Stromal cell of bone marrow (primary cell): ENCODE data around the gene SLC4A5.
"Not testable (repeated sequence)": the region's sequence is repeated elsewhere in the genome, so short reads cannot be mapped to it uniquely, and the experiment has no call there.

Experiments used
- DNase-seq: peaks from one replicate; pipeline ENCODE4 v3.0.0-alpha.2; 2012; ENCODE audit warnings: low read depth

Gene SLC4A5

DNA sequence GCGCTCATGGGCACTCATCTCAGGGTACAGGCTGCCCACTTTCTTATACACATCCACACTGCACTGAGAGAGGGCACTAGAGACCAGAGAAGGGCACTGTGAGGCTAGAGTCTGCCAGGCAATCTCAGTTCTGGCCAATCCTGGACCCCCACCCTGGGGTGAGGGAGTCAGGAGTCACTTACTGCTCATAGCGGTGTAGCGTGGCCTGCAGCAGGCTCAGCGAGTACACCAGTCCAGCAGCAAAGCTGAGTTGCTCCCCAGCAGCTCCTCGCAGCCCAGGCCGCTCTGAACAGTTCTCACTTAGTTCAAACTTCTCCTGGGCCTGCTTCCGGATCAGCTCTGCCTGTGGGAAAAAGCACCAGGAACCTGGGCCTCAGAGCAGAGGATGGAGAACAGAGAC lies 24.6 kb upstream of the SLC4A5 start:
- DNase-seq: no peak

DNA sequence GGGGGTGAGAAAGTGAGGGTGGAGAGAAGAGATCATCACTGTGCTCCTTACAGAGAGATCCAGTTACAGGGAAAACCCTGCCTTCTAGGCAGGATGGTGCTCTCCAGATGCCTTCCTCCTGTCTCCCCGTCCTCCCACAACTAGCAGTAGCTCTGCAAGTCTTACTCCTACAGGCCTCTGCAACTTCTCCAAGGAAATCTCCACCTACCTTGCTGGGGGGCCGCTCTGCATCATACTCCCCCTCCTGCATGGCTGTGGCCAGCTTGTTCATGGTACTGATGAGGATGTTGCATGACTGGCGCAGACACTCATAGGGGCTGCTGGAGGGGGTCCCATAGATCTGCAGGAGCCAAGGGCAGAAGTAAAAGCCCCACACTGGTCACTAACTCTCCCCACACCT lies 22.8 kb upstream of the SLC4A5 start:
- DNase-seq: no peak

DNA sequence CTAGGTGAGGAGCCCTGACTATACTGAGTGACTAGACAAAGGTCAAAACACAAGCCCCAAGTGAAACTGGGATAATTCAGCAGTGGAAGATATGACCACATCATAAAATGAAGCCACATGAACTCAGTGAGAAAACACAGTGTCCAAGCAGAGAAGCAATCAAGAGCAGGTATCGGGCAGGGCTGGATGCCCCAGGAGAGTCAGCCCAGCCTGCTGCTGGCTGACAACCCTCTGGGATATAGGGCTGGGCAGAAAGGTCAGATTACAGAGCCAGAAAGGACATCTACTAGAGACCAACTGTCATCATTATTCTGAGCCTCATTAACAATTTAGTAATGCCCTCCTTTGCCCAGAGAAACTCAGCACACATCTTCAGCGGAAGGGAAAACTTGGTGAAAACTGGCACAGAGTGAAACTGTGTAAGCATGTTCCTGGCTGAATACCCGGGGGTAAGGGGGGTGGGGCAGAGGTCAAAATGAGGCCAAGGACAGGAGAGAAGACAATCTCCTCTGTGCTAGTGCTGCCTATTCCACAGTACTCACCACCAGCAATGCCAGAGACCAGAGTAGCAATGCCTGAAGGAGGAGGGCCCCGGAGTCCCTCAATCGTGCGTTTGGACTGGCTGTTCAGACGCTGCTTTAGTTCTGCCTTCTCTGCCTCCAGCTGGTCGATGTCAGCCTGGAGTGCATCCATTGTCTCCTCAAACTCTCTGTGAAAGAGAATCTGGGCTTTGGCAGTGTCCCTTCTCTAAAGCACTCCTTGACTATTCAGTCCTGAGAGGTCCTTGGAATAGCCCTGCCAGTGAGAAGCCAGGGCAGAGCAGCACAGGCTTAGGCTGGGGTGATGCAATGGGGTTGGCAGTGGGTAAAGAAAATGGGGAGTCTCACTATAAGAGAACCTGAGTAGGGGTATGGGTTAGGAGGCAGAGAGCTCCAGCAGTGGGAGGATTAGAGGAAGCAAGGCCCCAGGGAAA lies 21.6 kb upstream of the SLC4A5 start:
- no peak for DNase-seq

DNA sequence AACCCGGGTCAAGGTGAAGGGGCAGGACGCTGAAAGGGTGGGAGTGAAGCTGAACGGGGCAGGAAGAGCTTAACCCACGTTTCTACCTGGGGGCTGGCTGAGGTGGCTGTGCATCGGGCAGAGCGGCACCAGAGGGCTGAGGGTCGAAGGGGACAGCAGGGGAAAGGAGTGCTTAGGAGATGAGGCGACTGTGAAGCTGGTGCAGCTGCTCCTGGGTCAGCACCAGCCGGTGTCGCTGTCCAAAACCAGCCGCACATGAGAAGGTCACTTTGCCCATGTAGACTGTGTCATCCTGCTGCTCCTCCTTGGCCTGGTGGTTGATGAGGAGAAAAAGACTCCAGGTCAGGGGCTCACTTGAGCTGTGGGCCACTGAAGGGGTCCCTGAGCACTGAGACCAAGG lies 18.1 kb upstream of the SLC4A5 start:
- DNase-seq: no peak

DNA sequence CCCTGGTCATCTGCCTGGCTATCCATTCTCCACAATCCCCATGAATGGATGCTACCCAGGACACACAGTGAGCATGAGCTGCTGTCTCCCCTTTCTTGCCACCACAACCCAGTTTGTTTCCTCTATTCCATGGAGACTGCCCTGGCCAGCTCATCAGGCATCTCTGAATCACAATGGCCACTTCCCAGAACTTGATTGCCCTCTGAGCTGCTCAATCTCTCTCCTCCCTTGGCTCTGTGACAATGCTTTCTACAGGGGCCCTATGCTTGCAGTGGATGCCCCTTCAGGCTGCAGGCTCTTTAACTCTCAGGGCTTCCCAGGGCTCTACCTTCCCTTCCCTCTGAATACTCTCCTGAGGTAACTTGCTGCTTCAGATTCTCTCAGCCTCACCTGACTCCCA lies 14.4 kb upstream of the SLC4A5 start:
- peak; percentile 39 for DNase-seq

DNA sequence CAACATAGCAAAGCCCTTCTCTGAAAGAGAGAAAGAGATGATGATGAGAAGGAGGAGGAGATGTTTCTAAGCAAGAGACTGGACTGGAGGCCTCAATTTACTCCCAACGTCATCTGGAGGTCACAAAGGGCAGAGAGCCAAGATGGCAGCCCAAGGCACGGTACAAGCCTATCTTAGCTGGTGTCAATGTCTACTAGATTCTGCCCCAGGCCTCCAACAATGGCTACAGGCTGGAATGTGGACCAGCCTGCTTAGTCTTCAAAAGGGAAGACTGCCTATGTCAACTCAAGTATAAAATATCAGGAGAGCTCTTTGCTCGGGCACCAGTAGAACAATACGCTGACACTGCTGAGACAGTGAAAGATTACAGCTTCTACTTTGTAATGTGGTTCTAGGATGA lies 6.7 kb upstream of the SLC4A5 start:
- no peak for DNase-seq

DNA sequence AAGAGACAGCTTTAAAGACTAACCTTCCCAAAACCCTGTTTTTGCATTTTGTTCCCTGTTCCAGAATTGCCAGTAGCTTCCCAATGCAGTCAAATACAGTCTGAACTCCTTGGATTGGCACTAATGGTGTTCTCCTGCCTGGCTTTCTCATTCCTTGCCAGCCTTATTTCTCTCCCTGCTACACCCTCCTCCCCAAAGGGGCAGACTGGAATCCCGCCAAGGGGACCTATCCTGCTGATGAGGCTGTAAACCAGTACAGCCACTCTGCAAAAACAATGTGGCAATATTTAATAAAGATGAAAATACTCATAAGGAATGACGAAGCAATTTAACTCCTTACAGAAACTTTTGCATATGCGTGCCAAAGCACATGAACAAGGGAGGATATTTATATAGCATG lies 4.5 kb upstream of the SLC4A5 start:
- no peak for DNase-seq

DNA sequence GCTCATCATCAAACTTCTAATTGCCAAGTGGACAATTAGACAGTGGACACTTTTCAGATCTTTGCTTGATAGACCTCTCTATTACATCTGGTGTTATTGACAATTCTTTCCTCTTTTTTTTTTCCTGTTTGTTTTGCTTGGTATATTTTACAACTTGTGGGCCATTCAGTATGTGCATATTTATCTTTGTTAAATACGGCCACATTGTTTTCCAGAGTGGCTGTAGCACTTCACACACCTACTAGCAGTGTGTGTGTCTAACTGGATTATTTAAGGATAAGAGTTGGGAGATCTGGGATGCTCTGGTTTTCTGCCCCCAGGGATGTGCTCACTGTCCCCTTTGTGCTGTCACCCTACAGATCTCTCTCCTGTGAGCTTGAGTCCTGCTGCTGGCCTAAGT lies 4.1 kb upstream of the SLC4A5 start:
- no peak for DNase-seq

DNA sequence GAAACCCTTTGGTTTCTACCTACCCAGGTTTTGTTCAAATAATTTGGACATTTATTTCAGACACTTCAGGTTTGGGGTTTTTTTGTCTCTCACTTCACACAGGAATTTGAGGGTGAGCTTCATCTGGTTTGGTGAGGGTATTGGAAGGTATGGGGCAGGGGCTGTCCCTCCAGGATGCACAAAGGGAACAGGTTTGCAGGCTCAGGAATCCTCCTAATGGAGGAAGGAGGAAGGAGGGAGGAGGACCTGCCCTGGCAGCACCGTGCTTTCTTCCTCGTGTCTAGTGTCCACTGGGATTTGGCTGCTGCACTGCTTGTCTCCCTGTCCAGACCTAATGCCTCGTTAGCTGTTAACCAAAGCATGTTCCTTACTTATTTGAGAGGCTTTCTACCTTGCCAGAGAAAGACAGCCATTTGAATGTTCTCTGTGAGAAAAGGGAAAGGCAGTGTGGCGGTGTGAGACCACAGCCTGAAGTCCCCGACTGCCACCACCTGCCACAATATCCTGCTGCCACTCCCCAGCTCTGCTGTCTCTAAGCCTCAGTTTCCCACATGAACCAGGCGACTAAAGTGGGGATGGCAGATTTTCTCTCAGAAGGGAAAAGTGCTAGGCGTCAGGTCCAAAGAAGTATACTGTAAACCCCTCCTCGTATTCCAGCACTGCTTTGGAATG lies 2.2 kb upstream of the SLC4A5 start:
- no peak for DNase-seq

DNA sequence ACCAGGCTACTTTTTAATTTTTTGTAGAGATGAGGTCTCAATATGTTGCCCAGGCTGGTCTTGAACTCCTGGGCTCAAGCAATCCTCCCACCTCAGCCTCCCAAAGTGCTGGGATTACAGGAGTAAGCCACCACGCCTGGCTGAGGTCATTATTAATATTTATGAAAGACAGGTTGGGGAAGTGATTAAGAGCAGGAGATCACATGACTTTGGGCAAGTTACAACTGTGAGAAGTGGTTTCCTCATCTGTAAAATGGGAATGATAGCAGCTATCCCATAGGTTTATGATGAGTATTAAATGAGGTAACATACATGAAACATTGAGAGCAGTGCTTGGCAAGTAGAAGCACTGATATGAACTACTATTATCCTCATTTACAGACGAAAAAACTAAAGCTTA lies 7.0 kb downstream of the SLC4A5 start:
- DNase-seq: not testable (repeated sequence)

DNA sequence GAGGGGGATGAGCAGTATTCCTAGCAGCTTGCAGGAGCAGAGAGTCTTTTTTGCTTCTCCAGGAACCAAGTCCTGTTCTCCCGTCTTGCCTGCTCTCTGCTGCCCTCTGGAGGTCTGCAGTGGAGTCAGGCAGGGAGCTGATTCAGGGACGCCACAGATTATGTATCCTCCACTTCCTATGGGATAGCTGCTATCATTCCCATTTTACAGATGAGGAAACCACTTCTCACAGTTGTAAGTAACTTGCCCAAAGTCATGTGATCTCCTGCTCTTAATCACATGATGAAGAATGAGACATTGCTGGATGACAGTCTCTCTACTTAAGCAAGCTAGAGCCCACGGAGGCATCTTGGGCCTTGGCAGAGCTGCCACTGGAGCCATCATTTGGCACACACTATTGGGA lies 8.3 kb downstream of the SLC4A5 start:
- peak; percentile 53 for DNase-seq

DNA sequence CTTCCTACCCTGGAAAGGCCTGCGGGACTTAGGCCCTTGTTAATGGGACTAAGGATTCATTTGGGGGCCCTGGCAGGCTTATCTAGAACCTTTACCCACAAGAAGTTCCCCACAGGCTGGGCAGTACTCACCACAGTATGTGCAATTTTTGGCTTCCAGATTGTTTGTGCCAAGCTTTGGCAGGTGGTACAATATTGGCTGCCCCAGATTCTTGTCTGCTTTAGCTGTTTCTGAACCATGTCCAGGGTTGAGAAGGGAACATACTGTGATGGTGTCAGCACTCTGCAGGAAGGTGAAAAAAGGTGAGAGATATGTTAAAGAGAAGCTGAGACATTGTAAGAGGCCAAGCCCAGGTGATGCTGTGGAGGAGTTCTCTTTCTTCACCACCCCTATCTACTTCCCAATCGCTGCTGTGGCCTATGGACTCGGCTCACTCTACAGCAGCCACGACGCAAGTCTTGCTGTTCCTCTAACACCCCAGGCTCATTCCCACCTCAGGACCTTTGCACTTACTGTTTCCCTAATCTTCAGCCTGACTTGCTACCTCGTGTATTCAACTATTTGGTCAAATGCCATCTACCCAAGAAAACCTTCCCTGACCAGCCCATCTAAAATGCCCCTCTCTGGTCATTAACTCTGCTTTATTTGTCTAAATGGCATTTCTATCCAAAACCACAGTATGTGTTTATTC lies 9.2 kb downstream of the SLC4A5 start:
- no peak for DNase-seq

DNA sequence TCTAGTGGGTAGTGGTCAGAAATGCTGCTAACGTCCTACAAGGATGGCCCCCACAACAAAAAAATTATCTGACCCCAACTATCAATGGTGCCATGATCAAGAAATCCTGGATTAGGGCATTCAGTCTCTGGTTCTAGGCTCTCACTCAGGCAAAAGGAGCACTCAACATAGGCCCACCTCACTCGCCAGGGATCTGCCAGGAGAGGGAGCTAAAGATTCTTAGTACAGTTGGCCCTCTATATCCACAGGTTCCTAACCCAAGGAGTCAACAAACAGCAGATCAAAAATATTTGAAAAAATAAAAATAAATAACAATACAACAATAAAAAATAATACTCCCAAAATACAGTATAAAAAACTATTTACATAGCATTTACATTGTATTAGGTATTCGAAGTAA lies 10.0 kb downstream of the SLC4A5 start:
- peak; percentile 21 for DNase-seq

DNA sequence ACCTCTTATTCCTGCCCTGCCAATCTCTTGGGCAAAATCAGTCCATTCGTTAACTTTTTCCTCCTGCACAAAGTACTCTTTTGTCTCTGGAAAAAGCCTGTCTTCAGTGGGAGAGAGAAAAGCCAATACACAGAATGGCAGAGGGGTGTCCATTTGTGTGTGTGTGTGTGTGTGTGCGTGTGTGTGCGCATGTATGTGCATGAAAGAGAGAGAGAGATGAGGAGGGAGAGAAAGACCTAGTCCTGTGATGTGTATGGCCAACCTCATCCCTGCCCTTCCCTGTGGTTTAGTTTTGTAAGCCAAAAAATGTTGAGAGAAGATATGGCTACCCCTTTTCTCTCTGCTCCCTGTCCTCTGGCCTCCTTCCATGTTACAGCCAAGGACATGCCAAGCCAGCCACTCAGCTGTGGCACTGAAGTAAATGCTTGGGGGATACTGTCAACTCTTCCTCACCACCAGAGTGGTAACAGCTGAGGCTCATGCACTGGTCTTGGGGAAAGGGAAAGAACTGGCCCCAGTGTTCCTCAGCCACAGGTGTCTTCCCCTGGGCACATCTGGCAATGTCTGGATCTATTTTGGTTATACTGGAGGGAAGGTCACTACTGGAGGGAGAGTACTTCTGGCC lies 10.6 kb downstream of the SLC4A5 start:
- DNase-seq: no peak

DNA sequence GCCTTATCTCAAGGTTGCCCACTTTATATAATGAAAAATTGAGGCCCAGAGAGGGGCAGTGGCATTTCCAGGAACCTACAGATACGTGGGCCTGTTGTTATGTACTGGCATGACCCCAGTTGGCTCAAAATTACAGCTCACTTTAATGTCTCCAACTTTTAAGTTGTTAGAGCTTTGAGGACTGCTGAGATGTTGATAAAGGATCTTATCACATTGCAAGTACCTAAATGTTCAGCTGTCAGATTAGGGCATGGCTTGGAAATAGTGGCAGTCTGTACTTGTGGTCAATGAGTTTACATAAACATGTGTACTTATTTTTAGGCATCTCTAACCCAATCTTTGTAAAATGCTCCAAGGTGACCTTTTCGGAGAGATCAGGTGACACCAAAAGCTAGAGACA lies 14.6 kb downstream of the SLC4A5 start:
- no peak for DNase-seq

DNA sequence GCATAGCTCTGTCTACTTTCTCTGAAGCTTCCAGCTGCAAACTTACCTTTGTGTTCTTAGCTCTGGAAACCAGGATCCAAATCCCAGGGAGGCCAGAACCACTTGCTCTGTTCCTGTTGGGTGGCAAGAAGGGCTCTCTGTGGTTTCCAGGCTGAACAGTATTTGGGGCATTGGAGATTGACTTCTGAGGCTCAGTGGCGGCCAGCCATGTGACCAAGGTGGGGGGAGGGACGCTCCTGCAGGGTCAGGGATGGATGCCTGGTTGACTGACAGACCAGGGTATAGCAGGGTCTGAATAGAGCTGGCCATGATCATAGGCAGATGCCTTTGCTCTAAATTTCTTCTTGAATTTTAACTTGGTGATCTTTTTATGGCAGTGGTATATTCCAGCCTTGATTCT lies 15.1 kb downstream of the SLC4A5 start:
- DNase-seq: no peak

DNA sequence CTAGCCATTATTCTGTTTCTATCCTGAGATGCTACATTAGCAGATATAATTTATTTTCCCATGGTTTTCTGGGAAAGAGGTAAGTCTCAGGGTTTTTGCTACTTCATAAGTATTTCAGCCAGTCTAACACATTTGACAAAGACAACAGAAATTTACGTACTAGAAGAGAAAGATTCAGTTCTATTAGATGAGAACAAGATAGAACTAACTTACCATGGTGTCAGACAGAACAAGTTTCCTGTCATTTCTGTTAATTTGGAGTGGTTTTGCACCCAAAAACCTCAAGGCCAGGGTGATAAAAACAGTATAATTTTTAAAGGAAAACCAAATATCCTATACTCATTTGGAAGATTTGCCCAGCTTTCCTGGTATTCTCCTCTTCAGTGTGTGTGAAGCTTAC lies 15.6 kb downstream of the SLC4A5 start:
- no peak for DNase-seq

DNA sequence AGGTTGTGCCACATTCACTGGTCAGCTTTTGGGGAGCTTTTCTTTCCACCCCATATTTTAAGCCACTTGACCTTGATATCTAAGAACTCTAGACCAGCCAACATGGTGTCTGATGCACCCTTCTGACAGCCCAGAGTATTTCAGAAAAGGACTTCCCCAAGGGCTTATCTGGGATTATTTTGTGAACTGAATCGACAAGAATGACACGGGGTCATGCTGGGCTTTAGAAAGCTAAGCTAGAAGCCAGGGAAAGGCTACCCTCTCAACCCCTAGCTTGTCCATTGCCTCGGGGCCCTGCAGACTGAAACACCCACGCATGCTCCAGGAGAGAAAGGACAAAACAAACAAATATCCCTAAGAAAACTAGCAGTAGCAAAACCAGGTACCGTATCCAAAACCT lies 16.0 kb downstream of the SLC4A5 start:
- DNase-seq: no peak

DNA sequence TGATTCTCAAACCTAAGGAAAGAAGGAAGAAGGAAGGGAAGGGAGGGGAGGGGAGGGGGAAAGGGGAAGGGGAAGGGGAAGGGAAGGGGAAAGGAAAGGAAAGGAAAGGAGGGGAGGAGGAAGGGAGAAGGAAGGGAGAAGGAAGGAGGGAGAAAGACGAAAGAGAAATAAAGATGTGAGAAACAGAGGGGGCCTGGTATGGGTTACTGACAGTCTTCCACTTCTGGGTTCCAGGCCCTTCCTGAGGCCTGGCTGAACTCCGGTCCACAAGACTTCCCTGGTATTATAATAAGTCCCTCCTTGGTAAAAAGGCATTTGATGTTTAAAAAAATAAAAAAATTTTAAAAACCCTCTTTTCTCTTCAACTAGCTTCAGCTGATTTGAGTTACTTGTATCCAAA lies 17.4 kb downstream of the SLC4A5 start:
- no peak for DNase-seq

DNA sequence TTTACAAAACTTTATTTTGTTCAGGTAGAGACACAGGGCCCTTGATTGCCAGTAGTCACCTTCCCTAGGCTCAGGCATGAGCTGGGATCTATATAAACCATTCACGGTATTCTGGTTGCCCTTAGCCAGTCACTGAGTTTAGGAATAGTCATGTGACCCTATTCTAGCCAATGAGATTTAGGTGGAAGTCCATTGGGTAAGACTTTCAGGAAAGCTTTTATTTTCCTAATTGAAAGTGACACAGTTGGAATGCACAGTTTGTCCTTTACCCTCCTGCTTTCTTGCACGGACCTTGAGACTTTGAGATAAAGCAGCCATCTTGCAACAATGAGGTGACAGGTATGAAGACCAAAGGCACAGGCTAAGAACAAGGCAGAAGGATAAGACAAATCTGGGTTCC lies 21.5 kb downstream of the SLC4A5 start:
- DNase-seq: no peak

DNA sequence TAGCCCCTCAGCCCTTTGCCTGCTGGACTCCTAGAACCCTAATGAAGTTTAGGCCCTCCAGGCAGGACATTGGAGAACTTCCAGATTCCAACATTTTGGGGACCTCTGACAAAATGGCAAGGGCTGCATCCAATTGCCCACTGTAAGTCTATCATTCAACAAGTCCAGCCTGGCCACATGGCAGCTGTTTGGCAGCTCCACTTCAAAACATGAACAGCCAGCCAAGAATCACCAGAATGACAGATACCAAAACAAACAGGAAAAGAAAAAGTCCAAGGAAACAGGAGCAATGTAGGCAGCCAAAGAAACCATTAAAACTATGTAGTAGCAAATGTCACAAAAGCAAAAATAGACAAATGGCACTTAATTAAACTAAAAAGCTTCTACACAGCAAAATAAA lies 25.5 kb downstream of the SLC4A5 start:
- no peak for DNase-seq

DNA sequence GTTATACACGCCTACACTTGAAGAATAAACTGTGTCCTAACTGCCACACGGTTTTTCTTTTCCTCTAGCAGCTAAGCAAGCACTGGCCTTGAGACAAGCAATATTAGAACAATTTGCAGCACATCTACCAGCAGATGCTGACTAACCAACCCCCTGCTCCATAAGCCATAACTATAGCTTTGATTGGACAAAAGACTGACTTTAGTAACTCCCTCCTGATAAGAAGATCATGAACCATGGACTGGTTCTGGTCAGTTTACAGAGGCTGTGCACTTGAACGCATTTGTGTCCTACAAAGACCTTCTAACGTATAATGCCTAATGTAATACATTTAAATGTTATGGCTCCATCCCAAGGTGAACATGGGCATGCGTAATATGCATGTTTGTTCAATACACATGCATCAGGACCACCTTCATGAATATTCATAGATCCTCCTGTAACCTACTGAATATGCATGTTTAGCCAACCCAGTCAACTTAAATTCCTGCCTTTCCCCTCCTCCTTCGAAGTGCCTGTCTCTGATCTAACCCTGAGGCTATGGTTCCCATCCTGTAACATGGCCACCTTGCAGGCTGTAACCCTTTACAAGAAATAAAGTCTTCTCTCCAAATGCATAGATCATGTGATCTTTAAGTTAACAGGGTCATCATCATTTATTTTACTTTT lies 26.5 kb downstream of the SLC4A5 start:
- no peak for DNase-seq
